ENCODE results near the gene SUPV3L1. TPM values are rescaled to one million over a fixed set of nuclear protein-coding genes. Genes with fewer than 3 reads are reported as not detected.

Gene SUPV3L1
- total and polyA plus RNA-seq, 9 of the 15 experiments (the other 6 are each of a cell fraction or from before 2014, with no cell fraction given), result 45.2 to 156 (median 92.6) TPM

GRCh38 chr10:69215405-69216171, 35.6 kb downstream of the SUPV3L1 start (continued):
- TF ChIP-seq, protein P1, sequence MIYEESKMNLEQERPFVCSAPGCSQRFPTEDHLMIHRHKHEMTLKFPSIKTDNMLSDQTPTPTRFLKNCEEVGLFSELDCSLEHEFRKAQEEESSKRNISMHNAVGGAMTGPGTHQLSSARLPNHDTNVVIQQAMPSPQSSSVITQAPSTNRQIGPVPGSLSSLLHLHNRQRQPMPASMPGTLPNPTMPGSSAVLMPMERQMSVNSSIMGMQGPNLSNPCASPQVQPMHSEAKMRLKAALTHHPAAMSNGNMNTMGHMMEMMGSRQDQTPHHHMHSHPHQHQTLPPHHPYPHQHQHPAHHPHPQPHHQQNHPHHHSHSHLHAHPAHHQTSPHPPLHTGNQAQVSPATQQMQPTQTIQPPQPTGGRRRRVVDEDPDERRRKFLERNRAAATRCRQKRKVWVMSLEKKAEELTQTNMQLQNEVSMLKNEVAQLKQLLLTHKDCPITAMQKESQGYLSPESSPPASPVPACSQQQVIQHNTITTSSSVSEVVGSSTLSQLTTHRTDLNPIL (CRISPR knock-in tag; IDR thresholded peaks at IDR 0.05), result 0 out of 2 replicates have a peak, but pooled peaks have one; percentile 11
- TF ChIP-seq RB1 (IDR thresholded peaks at IDR 0.05; ENCODE audit: low read depth) (no peak), ZBTB1 (CRISPR knock-in tag; IDR thresholded peaks at IDR 0.05; ENCODE audit: borderline replicate concordance, low read depth) (no peak), NCOR1 (IDR thresholded peaks at IDR 0.05) (no peak), GATAD2A (IDR thresholded peaks at IDR 0.05) (no peak), ZBTB7A (IDR thresholded peaks at IDR 0.05; ENCODE audit: borderline replicate concordance, control insufficient read depth, low read depth, low read length) (no peak), ZNF584 (CRISPR knock-in tag; IDR thresholded peaks at IDR 0.05; ENCODE audit: low read depth) (peak; percentile 68), MCM5 (IDR thresholded peaks at IDR 0.05; ENCODE audit: low read depth) (no peak), ARID1B (IDR thresholded peaks at IDR 0.05) (0 out of 2 replicates have a peak, but pooled peaks have one; percentile 32), L3MBTL2 (IDR thresholded peaks at IDR 0.05) (0 out of 2 replicates have a peak, but pooled peaks have one; percentile 19), FOXJ3 (CRISPR knock-in tag; IDR thresholded peaks at IDR 0.05) (no peak), CAMTA2 (CRISPR knock-in tag; conservative IDR thresholded peaks at IDR 0.05) (no peak), ZNF143 (CRISPR knock-in tag; IDR thresholded peaks at IDR 0.05) (no peak), KLF6 (CRISPR knock-in tag; IDR thresholded peaks at IDR 0.05; ENCODE audit: borderline replicate concordance) (0 out of 2 replicates have a peak, but pooled peaks have one; percentile 48), ZNF583 (CRISPR knock-in tag; IDR thresholded peaks at IDR 0.05) (0 out of 2 replicates have a peak, but pooled peaks have one; percentile 33), ASH1L (IDR thresholded peaks at IDR 0.05; ENCODE audit: borderline replicate concordance, low read depth, partially characterized antibody) (no peak), CXXC5 (CRISPR knock-in tag; IDR thresholded peaks at IDR 0.05) (peak; percentile 39), ZNF140 (CRISPR knock-in tag; IDR thresholded peaks at IDR 0.05) (no peak), FIP1L1 (IDR thresholded peaks at IDR 0.05; ENCODE audit: low read depth, low read length, poor library complexity, severe bottlenecking) (no peak), JUNB (CRISPR knock-in tag; conservative IDR thresholded peaks at IDR 0.05) (no peak), ZNF444 (CRISPR knock-in tag; IDR thresholded peaks at IDR 0.05) (no peak), ZNF165 (CRISPR knock-in tag; IDR thresholded peaks at IDR 0.05; ENCODE audit: borderline replicate concordance) (no peak), SAP30 (IDR thresholded peaks at IDR 0.05; ENCODE audit: borderline replicate concordance, insufficient read depth, low read depth, low read length, poor library complexity, severe bottlenecking) (no peak), GABPB2 (CRISPR knock-in tag; conservative IDR thresholded peaks at IDR 0.05) (no peak), ERF (CRISPR knock-in tag; IDR thresholded peaks at IDR 0.05) (no peak), ZBED1 (IDR thresholded peaks at IDR 0.05) (no peak), CBFA2T3 (IDR thresholded peaks at IDR 0.05) (no peak)
- TF ChIP-seq, protein P2, sequence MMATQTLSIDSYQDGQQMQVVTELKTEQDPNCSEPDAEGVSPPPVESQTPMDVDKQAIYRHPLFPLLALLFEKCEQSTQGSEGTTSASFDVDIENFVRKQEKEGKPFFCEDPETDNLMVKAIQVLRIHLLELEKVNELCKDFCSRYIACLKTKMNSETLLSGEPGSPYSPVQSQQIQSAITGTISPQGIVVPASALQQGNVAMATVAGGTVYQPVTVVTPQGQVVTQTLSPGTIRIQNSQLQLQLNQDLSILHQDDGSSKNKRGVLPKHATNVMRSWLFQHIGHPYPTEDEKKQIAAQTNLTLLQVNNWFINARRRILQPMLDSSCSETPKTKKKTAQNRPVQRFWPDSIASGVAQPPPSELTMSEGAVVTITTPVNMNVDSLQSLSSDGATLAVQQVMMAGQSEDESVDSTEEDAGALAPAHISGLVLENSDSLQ (IDR thresholded peaks at IDR 0.05), result no peak; the same call in 1 of the 2 replicates

All from K562 (cell line).